Midbrain (tissue), 1 donor: ENCODE data around the gene SOCS2.
A peak's percentile ranks its signal among the peaks of the same experiment; 100 is the strongest.
"Not testable (repeated sequence)": the region's sequence is repeated elsewhere in the genome, so short reads cannot be mapped to it uniquely, and the experiment has no call there.

Experiments used
- DNase-seq: peaks from one replicate; lab custom pipeline; 2025; lab: John Stamatoyannopoulos, UW

Gene SOCS2

GRCh38 chr12:93593843-93594242 is 21.4 kb downstream of the SOCS2 start:
- DNase-seq: no peak

GRCh38 chr12:93594766-93595311 is 22.4 kb downstream of the SOCS2 start:
- DNase-seq: no peak

- DNase-seq: no peak
Measured at GRCh38 chr12:93595351-93595750, 22.9 kb downstream of the SOCS2 start.

GRCh38 chr12:93597608-93598007 is 25.1 kb downstream of the SOCS2 start:
- no peak for DNase-seq

GRCh38 chr12:93599192-93599591 is 26.7 kb downstream of the SOCS2 start:
- DNase-seq: no peak

- no peak for DNase-seq
Measured at GRCh38 chr12:93601591-93601990, 29.1 kb downstream of the SOCS2 start.

GRCh38 chr12:93602897-93603668 is 30.6 kb downstream of the SOCS2 start:
- DNase-seq: no peak

- DNase-seq: no peak
Measured at GRCh38 chr12:93603762-93604161, 31.3 kb downstream of the SOCS2 start.

- DNase-seq: no peak
Measured at GRCh38 chr12:93608313-93608712, 35.8 kb downstream of the SOCS2 start.

- no peak for DNase-seq
Measured at GRCh38 chr12:93609281-93610192, 37.1 kb downstream of the SOCS2 start.

- DNase-seq: peak; percentile 61
Measured at GRCh38 chr12:93612776-93613175, 40.3 kb downstream of the SOCS2 start.

- no peak for DNase-seq
Measured at GRCh38 chr12:93614917-93615596, 42.6 kb downstream of the SOCS2 start.

GRCh38 chr12:93616584-93617101 is 44.2 kb downstream of the SOCS2 start:
- DNase-seq: no peak

GRCh38 chr12:93618891-93619410 is 46.5 kb downstream of the SOCS2 start:
- no peak for DNase-seq

- no peak for DNase-seq
Measured at GRCh38 chr12:93621986-93622385, 49.5 kb downstream of the SOCS2 start.

- no peak for DNase-seq
Measured at GRCh38 chr12:93622485-93622884, 50.0 kb downstream of the SOCS2 start.

GRCh38 chr12:93624595-93625294 is 52.3 kb downstream of the SOCS2 start:
- no peak for DNase-seq

GRCh38 chr12:93625295-93625645 is 52.8 kb downstream of the SOCS2 start:
- not testable (repeated sequence) for DNase-seq

- no peak for DNase-seq
Measured at GRCh38 chr12:93626160-93626559, 53.7 kb downstream of the SOCS2 start.
